Gastroesophageal sphincter (tissue), 3 donors: ENCODE measurements around the gene MEGF11.

ENCODE experiments used
- CTCF ChIP-seq, 4 experiments: fragments of 200-600 bp in 2 of 4; fragments of 450-650 bp in 2 of 4; sonication (generic) in 1 of 4; IDR thresholded peaks; one replicate each; pipeline ENCODE4 v1.5.1; 2017 to 2019; ENCODE audit warnings: antibody characterized with exemption in 4 of 4, mild to moderate bottlenecking in 2 of 4, moderate library complexity in 2 of 4
- POLR2A ChIP-seq, 2 donors: fragments of 450-650 bp; IDR thresholded peaks; one replicate each; pipeline ENCODE4 v1.6.1; 2017; ENCODE audit warnings: antibody characterized with exemption in 2 of 2, mild to moderate bottlenecking in 2 of 2, moderate library complexity in 1 of 2

GRCh38 chr15:66296186-66296585 lies 42.6 kb upstream of the MEGF11 start:
- TF ChIP-seq POLR2A (IDR thresholded peaks at IDR 0.05) (no peak), CTCF (IDR thresholded peaks at IDR 0.05) (no peak)
